HCT116 (cell line): ENCODE results near the gene TDG.
A peak's percentile ranks its signal among the peaks of the same experiment; 100 is the strongest.

Experiments used
- CEBPB ChIP-seq: IDR thresholded peaks from 2 replicates; pipeline ENCODE4 v1.6.1; 2012; ENCODE audit warnings: low read depth
- EGR1 ChIP-seq: IDR thresholded peaks from 2 replicates; pipeline ENCODE4 v1.6.1; 2012; ENCODE audit warnings: low read depth
- EZH2 ChIP-seq: fragments of 200-600 bp; sonication (generic); IDR thresholded peaks from 2 replicates; pipeline ENCODE4 v1.6.1; 2017; ENCODE audit warnings: antibody characterized with exemption, mixed run types
- POLR2A ChIP-seq: IDR thresholded peaks from 2 replicates; pipeline ENCODE4 v1.7.0; 2011; ENCODE audit warnings: borderline replicate concordance; ENCODE audit not compliant: insufficient read depth, insufficient read length; ENCODE audit errors: extremely low read depth
- RAD21 ChIP-seq: IDR thresholded peaks from 2 replicates; pipeline ENCODE4 v1.6.1; 2012; ENCODE audit warnings: low read depth, mild to moderate bottlenecking
- SIN3A ChIP-seq: IDR thresholded peaks from 2 replicates; pipeline ENCODE4 v1.6.1; 2012; ENCODE audit warnings: low read depth
- ZFX ChIP-seq: fragments of 450-650 bp; IDR thresholded peaks from 2 replicates; pipeline ENCODE4 v1.6.1; 2017
- TF ChIP-seq, protein P1 (sequence below), 3 experiments: fragments of 200-600 bp in 1 of 3; sonication (generic) in 1 of 3; IDR thresholded peaks in 2 of 3; conservative IDR thresholded peaks in 1 of 3; 2 replicates each; pipeline ENCODE4 v1.5.1; 2012 to 2017; ENCODE audit warnings: low read depth in 2 of 3, low read length in 2 of 3, antibody characterized with exemption in 1 of 3, borderline replicate concordance in 1 of 3, control low read depth in 1 of 3, mild to moderate bottlenecking in 1 of 3, mixed read lengths in 1 of 3, mixed run types in 1 of 3, moderate library complexity in 1 of 3; ENCODE audit not compliant: insufficient read depth in 1 of 3

DNA sequence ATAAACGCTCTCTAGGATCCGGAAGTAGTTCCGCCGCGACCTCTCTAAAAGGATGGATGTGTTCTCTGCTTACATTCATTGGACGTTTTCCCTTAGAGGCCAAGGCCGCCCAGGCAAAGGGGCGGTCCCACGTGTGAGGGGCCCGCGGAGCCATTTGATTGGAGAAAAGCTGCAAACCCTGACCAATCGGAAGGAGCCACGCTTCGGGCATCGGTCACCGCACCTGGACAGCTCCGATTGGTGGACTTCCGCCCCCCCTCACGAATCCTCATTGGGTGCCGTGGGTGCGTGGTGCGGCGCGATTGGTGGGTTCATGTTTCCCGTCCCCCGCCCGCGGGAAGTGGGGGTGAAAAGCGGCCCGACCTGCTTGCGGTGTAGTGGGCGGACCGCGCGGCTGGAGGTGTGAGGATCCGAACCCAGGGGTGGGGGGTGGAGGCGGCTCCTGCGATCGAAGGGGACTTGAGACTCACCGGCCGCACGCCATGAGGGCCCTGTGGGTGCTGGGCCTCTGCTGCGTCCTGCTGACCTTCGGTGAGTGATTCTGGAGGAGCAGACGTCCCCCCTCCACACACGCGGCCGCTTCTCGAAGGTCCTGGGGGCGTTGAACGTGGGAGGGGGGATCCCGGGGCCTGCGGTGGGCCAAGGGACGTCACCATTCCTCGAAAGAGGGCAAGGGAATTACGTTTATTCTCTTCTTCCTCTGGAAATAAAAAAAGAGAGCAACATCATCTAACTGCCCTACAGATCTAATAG lies 35.5 kb upstream of the TDG start, which contains the start of gene HSP90B1:
- TF ChIP-seq EGR1, result peak; percentile 91
- TF ChIP-seq, protein P1, sequence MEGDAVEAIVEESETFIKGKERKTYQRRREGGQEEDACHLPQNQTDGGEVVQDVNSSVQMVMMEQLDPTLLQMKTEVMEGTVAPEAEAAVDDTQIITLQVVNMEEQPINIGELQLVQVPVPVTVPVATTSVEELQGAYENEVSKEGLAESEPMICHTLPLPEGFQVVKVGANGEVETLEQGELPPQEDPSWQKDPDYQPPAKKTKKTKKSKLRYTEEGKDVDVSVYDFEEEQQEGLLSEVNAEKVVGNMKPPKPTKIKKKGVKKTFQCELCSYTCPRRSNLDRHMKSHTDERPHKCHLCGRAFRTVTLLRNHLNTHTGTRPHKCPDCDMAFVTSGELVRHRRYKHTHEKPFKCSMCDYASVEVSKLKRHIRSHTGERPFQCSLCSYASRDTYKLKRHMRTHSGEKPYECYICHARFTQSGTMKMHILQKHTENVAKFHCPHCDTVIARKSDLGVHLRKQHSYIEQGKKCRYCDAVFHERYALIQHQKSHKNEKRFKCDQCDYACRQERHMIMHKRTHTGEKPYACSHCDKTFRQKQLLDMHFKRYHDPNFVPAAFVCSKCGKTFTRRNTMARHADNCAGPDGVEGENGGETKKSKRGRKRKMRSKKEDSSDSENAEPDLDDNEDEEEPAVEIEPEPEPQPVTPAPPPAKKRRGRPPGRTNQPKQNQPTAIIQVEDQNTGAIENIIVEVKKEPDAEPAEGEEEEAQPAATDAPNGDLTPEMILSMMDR (IDR thresholded peaks at IDR 0.05 in 2 of 3, conservative IDR thresholded peaks at IDR 0.05 in 1 of 3; ENCODE audit: borderline replicate concordance in 1 of 3, insufficient read depth in 1 of 3, low read depth in 2 of 3, low read length in 2 of 3), result no peak
- no peak for TF ChIP-seq CEBPB
- TF ChIP-seq SIN3A, result peak; percentile 95
- TF ChIP-seq EZH2, result no peak
- peak; percentile 68 for TF ChIP-seq POLR2A
- TF ChIP-seq ZFX, result no peak
- TF ChIP-seq RAD21, result no peak
